Choroid plexus epithelial cell (primary cell): Measurements from ENCODE around the gene ARHGAP24.

Source experiments
- DNase-seq: peaks from one replicate; pipeline ENCODE4 v3.0.0-alpha.2; 2010; ENCODE audit warnings: low read depth
- H3K4me3 ChIP-seq: 2 replicates; pipeline ENCODE4 v1.5.1; 2011; ENCODE audit warnings: low read depth, mild to moderate bottlenecking, control low read depth, low read length, moderate library complexity
- TF ChIP-seq, protein P1 (sequence below): conservative IDR thresholded peaks from 2 replicates; pipeline ENCODE4 v1.5.1; 2011; ENCODE audit warnings: low read depth, mild to moderate bottlenecking, control low read depth, inconsistent platforms, low read length, moderate library complexity

ARHGAP24 gene

DNA sequence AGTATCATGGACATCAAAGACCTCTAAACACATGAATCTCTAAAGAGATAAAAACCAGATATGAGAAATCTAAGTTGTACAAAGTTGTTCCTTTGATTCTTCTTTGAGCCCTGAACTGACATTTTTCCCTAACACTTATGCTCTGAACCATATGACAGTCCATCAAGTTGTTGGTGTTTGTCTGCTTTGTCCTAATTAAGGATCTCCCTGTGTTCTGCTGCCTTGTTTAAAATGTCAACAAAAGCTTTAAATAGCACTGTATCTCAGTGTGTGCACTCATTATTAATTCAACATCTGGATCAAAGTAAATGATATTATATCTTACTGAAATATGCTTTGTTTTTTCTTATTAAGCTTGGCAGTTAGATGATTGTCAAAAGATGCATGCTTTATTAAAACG lies 563.1 kb downstream of the ARHGAP24 start:
- no peak overlapping the region for H3K4me3 ChIP-seq
- TF ChIP-seq, protein P1, sequence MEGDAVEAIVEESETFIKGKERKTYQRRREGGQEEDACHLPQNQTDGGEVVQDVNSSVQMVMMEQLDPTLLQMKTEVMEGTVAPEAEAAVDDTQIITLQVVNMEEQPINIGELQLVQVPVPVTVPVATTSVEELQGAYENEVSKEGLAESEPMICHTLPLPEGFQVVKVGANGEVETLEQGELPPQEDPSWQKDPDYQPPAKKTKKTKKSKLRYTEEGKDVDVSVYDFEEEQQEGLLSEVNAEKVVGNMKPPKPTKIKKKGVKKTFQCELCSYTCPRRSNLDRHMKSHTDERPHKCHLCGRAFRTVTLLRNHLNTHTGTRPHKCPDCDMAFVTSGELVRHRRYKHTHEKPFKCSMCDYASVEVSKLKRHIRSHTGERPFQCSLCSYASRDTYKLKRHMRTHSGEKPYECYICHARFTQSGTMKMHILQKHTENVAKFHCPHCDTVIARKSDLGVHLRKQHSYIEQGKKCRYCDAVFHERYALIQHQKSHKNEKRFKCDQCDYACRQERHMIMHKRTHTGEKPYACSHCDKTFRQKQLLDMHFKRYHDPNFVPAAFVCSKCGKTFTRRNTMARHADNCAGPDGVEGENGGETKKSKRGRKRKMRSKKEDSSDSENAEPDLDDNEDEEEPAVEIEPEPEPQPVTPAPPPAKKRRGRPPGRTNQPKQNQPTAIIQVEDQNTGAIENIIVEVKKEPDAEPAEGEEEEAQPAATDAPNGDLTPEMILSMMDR, result no peak
- DNase-seq, result no peak

DNA sequence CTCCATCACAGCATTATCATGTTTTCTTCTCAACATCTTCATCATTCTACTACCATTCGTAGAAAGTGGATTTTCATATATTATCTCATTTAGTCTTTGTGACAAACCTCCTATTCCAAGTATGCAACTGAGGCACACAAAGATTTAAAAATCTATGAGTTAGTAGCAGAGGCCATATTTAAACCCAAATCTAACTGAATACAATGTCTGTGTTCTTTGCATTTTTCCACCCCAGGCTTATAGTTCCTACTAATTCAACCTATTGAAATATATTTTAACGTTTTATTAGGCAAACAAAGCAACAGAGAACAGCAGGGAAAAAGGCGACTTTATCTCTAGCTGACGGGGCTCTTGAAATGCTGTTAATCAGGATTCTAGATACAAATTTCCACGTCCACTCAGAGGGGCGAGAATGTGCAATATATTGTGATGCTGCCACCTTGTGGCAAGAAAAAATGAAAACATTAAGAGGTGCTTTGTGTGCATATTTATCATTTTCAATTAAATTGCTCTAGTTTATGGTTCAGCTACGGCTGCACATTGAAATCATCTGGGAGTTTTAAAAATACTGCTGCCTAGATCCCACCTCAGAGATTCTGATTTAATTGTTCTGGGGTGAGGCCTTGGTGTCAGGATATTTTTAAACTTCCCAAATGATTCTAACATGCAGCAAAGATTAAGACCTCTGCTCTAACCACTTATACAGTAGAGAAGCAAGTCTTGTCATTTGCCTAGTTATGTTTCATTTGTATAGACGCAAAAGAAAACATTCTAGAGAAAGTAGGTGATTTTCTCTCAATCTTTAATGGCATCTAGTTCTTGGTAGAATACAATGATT lies 569.0 kb downstream of the ARHGAP24 start:
- TF ChIP-seq, protein P1, result peak; percentile 66
- peak; percentile 78 for DNase-seq
- no peak overlapping the region for H3K4me3 ChIP-seq

DNA sequence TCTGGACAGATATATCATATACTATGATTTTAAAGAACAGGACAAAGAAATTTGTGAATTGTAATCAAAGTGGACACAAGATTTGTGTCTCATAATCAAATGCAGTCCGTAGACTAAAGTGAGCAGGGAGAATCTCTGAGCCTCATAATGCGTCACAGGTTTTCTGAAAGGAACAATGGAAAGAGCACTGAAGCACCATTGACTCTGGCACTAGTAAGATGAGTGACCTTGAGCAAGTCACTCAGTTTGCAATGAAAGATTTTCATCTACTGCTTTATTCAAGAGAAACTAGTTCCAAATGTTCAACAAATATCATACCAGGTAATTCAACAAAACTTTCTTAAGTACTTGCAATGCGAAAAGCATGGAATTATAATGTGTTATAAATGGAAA lies 569.6 kb downstream of the ARHGAP24 start:
- TF ChIP-seq, protein P1, result no peak
- no peak overlapping the region for H3K4me3 ChIP-seq
- DNase-seq, result no peak

DNA sequence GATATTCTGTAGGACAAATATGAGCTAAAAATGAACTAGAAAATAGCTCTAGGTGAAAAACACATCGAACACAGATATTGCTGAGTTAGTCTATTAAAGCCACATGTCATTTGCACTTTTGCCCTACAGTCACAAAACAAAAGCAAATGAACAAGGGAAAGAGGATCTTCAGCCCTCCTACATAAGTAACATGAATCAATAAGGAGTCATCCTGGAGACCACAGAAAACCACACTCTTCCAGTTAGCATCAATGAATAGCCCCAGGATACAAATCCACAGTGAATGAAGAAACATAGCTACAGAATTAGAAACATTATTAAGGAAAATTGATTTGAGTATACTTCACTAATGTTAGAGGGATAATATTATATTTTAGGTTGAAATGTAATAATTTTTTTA lies 573.5 kb downstream of the ARHGAP24 start:
- TF ChIP-seq, protein P1, result no peak
- H3K4me3 ChIP-seq, result no peak overlapping the region
- DNase-seq, result no peak

DNA sequence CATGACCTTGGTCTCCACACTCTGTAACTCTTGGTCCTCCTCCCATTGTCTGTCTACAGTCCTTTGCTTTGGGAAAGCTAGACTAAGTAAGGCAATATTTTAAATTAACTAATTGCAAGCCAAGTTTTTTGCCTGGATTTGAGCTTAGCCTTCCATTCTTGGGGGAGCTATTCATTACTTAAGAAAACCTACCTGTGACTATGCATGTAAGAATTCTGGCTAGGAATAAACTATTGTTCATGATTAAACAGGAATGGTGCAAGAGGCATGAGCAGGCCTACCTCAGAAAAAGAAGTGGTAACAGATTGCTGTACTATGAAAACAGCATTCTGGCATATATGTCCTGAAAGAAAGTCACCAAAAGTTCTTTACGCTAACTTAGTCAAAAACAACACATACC lies 575.5 kb downstream of the ARHGAP24 start:
- TF ChIP-seq, protein P1, result no peak
- DNase-seq, result no peak
- H3K4me3 ChIP-seq, result no peak overlapping the region
